ENCODE measurements around the gene CCDC57. TPM values are rescaled to one million over a fixed set of nuclear protein-coding genes. Genes with fewer than 3 reads are reported as not detected.

CCDC57 gene
- total and polyA plus RNA-seq, 9 of the 15 experiments (the other 6 are each of a cell fraction or from before 2014, with no cell fraction given), result 0.83 to 36.2 (median 13.6) TPM

DNA sequence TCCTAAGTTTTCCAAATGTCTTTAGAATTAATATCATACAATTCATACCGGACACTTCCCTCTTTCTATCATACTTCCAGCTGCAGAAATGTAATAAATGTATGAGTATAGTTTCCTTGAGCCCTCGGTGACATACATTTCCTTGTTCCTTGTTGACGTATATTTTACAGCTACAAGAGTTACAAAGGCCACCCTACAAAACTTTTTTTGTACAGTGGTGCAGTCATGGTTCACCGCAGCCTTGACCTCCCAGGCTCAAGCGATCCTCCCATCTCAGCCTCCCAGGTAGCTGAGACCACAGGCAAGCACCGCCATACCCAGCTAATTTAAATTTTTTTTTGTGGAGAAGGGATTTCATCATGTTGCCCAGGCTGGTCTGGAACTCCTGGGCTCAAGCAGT is 139.8 kb downstream of the CCDC57 start (continued):
- TF ChIP-seq, protein P1, sequence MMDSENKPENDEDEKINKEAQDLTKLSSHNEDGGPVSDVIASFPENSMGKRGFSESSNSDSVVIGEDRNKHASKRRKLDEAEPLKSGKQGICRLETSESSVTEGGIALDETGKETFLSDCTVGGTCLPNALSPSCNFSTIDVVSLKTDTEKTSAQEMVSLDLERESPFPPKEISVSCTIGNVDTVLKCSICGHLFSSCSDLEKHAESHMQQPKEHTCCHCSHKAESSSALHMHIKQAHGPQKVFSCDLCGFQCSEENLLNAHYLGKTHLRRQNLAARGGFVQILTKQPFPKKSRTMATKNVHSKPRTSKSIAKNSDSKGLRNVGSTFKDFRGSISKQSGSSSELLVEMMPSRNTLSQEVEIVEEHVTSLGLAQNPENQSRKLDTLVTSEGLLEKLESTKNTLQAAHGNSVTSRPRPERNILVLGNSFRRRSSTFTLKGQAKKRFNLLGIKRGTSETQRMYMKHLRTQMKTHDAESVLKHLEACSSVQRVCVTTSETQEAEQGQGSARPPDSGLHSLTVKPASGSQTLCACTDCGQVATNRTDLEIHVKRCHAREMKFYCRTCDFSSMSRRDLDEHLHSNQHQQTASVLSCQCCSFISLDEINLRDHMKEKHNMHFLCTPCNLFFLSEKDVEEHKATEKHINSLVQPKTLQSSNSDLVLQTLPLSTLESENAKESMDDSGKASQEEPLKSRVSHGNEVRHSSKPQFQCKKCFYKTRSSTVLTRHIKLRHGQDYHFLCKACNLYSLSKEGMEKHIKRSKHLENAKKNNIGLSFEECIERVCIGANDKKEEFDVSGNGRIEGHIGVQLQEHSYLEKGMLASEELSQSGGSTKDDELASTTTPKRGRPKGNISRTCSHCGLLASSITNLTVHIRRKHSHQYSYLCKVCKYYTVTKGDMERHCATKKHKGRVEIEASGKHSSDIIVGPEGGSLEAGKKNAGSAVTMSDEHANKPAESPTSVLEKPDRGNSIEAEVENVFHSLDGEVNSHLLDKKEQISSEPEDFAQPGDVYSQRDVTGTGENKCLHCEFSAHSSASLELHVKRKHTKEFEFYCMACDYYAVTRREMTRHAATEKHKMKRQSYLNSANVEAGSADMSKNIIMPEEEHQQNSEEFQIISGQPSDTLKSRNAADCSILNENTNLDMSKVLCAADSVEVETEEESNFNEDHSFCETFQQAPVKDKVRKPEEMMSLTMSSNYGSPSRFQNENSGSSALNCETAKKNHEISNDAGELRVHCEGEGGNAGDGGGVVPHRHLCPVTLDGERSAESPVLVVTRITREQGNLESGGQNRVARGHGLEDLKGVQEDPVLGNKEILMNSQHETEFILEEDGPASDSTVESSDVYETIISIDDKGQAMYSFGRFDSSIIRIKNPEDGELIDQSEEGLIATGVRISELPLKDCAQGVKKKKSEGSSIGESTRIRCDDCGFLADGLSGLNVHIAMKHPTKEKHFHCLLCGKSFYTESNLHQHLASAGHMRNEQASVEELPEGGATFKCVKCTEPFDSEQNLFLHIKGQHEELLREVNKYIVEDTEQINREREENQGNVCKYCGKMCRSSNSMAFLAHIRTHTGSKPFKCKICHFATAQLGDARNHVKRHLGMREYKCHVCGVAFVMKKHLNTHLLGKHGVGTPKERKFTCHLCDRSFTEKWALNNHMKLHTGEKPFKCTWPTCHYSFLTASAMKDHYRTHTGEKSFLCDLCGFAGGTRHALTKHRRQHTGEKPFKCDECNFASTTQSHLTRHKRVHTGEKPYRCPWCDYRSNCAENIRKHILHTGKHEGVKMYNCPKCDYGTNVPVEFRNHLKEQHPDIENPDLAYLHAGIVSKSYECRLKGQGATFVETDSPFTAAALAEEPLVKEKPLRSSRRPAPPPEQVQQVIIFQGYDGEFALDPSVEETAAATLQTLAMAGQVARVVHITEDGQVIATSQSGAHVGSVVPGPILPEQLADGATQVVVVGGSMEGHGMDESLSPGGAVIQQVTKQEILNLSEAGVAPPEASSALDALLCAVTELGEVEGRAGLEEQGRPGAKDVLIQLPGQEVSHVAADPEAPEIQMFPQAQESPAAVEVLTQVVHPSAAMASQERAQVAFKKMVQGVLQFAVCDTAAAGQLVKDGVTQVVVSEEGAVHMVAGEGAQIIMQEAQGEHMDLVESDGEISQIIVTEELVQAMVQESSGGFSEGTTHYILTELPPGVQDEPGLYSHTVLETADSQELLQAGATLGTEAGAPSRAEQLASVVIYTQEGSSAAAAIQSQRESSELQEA (IDR thresholded peaks at IDR 0.05; ENCODE audit: low read depth), result no peak
- no peak for TF ChIP-seq GTF3C2 (IDR thresholded peaks at IDR 0.05; ENCODE audit: borderline replicate concordance, extremely low read depth, insufficient read length)
- no peak for TF ChIP-seq ZFP36 (IDR thresholded peaks at IDR 0.05; ENCODE audit: low read depth, low read length, partially characterized antibody)
- TF ChIP-seq E2F3 (CRISPR knock-in tag; IDR thresholded peaks at IDR 0.05), result no peak
- no peak for TF ChIP-seq FOSL1 (tag; conservative IDR thresholded peaks at IDR 0.05)
- TF ChIP-seq SMARCA4 (IDR thresholded peaks at IDR 0.05), result no peak
- no peak for TF ChIP-seq MIER1 (IDR thresholded peaks at IDR 0.05; ENCODE audit: low read depth)
- TF ChIP-seq, protein P2, sequence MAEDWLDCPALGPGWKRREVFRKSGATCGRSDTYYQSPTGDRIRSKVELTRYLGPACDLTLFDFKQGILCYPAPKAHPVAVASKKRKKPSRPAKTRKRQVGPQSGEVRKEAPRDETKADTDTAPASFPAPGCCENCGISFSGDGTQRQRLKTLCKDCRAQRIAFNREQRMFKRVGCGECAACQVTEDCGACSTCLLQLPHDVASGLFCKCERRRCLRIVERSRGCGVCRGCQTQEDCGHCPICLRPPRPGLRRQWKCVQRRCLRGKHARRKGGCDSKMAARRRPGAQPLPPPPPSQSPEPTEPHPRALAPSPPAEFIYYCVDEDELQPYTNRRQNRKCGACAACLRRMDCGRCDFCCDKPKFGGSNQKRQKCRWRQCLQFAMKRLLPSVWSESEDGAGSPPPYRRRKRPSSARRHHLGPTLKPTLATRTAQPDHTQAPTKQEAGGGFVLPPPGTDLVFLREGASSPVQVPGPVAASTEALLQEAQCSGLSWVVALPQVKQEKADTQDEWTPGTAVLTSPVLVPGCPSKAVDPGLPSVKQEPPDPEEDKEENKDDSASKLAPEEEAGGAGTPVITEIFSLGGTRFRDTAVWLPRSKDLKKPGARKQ (CRISPR knock-in tag; IDR thresholded peaks at IDR 0.05), result no peak
- no peak for TF ChIP-seq ZNF41 (CRISPR knock-in tag; conservative IDR thresholded peaks at IDR 0.05)
- TF ChIP-seq BACH1 (tag; IDR thresholded peaks at IDR 0.05), result no peak
- TF ChIP-seq MAZ (CRISPR knock-in tag; conservative IDR thresholded peaks at IDR 0.05 in 1 of 2, IDR thresholded peaks at IDR 0.05 in 1 of 2), result no peak
- TF ChIP-seq, protein P3, sequence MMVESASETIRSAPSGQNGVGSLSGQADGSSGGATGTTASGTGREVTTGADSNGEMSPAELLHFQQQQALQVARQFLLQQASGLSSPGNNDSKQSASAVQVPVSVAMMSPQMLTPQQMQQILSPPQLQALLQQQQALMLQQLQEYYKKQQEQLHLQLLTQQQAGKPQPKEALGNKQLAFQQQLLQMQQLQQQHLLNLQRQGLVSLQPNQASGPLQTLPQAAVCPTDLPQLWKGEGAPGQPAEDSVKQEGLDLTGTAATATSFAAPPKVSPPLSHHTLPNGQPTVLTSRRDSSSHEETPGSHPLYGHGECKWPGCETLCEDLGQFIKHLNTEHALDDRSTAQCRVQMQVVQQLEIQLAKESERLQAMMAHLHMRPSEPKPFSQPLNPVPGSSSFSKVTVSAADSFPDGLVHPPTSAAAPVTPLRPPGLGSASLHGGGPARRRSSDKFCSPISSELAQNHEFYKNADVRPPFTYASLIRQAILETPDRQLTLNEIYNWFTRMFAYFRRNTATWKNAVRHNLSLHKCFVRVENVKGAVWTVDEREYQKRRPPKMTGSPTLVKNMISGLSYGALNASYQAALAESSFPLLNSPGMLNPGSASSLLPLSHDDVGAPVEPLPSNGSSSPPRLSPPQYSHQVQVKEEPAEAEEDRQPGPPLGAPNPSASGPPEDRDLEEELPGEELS (CRISPR knock-in tag; IDR thresholded peaks at IDR 0.05; ENCODE audit: borderline replicate concordance), result no peak
- TF ChIP-seq NR2F6 (CRISPR knock-in tag; IDR thresholded peaks at IDR 0.05), result no peak
